Epithelial cell of esophagus (primary cell): Measurements from ENCODE around the gene TPT1.
A peak's percentile ranks its signal among the peaks of the same experiment; 100 is the strongest.
"Not testable (repeated sequence)": the region's sequence is repeated elsewhere in the genome, so short reads cannot be mapped to it uniquely, and the experiment has no call there.

Experiments
- DNase-seq: peaks from one replicate; pipeline ENCODE4 v3.0.0; 2010; ENCODE audit warnings: low read depth
- H3K4me3 ChIP-seq: 2 replicates; pipeline ENCODE4 v1.5.1; 2011; ENCODE audit warnings: mild to moderate bottlenecking, low read length, control low read depth
- TF ChIP-seq, protein P1 (sequence below): IDR thresholded peaks from 2 replicates; pipeline ENCODE4 v1.5.1; 2011; ENCODE audit warnings: low read depth, mild to moderate bottlenecking, low read length, control low read depth, inconsistent platforms; ENCODE audit not compliant: insufficient read depth; ENCODE audit errors: missing control alignments

The TPT1 gene

GRCh38 chr13:45362939-45363338, 22.0 kb upstream of the TPT1 start:
- DNase-seq = no peak
- no peak overlapping the region for H3K4me3 ChIP-seq
- TF ChIP-seq, protein P1, sequence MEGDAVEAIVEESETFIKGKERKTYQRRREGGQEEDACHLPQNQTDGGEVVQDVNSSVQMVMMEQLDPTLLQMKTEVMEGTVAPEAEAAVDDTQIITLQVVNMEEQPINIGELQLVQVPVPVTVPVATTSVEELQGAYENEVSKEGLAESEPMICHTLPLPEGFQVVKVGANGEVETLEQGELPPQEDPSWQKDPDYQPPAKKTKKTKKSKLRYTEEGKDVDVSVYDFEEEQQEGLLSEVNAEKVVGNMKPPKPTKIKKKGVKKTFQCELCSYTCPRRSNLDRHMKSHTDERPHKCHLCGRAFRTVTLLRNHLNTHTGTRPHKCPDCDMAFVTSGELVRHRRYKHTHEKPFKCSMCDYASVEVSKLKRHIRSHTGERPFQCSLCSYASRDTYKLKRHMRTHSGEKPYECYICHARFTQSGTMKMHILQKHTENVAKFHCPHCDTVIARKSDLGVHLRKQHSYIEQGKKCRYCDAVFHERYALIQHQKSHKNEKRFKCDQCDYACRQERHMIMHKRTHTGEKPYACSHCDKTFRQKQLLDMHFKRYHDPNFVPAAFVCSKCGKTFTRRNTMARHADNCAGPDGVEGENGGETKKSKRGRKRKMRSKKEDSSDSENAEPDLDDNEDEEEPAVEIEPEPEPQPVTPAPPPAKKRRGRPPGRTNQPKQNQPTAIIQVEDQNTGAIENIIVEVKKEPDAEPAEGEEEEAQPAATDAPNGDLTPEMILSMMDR = no peak

DNA sequence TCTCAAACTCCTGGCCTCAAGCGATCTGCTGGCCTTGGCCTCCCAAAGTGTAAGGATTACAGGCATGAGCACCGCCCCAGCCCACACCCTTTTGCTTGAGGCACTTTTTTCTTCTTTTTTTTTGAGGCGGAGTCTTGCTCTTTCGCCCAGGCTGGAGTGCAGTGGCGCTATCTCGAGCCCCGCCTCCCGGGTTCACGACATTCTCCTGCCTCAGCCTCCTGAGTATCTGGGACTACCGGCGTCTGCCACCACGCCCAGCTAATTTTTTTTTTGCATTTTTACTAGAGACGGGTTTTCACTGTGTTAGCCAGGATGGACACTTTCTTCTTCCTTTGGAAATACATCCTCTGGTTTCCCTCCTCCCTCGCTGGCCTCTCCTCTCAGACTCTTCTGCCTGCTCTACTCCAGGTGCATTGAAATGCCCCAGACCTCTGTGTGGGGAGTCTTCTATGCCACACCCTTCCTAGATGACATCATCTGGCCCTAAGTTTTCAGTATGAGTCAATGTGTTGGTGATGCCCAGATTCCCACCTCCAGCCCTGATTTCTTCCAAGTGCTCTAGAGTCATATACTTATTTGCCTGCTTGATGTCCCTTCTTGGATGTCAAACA, 20.7 kb upstream of the TPT1 start:
- no peak overlapping the region for H3K4me3 ChIP-seq
- TF ChIP-seq, protein P1 = no peak
- peak; percentile 97 for DNase-seq

GRCh38 chr13:45356966-45357672, 16.1 kb upstream of the TPT1 start:
- no peak overlapping the region for H3K4me3 ChIP-seq
- no peak for DNase-seq
- TF ChIP-seq, protein P1 = no peak

DNA sequence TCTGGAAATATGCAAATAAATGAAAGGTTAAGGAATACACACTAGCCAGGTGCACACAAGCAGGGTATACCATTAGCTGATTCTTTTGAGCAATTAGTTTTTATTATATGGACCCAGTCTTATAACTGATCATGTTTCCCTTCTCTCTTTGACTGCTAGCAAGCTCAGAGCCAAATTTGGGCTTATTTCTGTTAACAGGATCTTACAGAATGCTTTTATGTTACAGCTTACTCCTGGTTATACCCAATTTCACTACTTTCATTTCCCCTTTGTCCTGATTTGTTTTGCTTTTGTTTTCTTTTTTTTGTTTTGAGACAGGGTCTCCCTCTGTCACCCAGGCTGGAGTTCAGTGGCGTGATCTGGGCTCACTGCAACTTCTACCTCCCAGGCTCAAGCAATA, 12.9 kb upstream of the TPT1 start:
- DNase-seq = no peak
- TF ChIP-seq, protein P1 = no peak
- no peak overlapping the region for H3K4me3 ChIP-seq

- H3K4me3 ChIP-seq = no peak overlapping the region
- TF ChIP-seq, protein P1 = no peak
- peak; percentile 96 for DNase-seq
Observed at GRCh38 chr13:45352031-45352430, 11.0 kb upstream of the TPT1 start.

DNA sequence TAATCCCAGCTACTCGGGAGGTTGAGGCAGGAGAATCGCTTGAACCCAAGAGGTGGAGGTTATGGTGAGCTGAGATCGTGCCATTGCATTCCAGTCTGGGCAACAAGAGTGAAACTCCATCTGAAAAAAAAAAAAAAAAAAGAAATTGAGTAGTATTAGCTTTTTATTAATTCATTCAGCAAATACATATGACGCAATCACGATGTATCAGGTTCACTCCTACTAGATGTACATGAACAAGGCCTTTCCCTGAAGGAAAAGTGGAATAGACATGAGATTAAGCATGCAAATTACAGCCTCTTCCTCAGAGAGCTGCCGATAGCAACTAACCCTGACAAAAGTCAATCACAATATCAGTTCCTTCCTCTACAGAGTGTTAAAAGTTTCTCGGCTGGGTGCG, 9.2 kb upstream of the TPT1 start:
- DNase-seq = no peak
- TF ChIP-seq, protein P1 = no peak
- no peak overlapping the region for H3K4me3 ChIP-seq

DNA sequence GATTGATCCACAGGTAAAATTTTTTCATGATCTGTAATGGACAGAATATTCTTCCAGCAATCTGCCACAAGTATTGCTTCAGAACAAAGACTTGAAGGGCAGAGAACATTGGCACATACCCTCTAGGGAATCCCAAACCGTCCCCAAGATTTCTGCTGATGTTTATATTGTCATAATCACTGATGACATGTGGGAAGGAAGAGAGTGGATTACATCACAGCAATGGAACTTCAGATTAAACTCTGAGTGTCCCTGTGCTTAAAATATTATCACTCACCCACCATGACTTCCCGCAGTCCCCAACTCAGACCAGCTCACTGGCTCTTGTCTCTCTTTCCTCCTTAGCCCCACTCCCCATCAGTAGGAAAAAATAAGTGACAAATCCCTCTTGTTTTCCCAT, 8.5 kb upstream of the TPT1 start:
- peak; percentile 42 for DNase-seq
- TF ChIP-seq, protein P1 = no peak
- no peak overlapping the region for H3K4me3 ChIP-seq

DNA sequence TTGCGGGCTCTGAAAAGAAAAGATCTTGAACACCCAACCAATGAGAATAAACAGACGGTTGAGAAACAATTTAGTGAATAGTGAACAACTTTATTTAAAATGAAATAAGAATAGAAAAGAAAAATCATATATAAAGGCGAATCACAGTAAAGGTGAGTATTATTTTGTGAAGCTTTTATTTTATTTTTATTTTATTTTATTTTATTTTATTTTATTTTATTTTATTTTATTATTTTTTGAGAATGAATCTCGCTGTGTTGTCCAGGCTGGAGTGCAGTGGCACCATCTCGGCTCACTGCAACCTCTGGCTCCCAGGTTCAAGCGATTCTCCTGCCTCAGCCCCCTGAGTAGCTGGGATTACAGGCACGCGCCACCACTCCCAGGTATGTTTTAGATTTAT, 3.1 kb upstream of the TPT1 start:
- DNase-seq, H3K4me3 ChIP-seq: not testable (repeated sequence)

DNA sequence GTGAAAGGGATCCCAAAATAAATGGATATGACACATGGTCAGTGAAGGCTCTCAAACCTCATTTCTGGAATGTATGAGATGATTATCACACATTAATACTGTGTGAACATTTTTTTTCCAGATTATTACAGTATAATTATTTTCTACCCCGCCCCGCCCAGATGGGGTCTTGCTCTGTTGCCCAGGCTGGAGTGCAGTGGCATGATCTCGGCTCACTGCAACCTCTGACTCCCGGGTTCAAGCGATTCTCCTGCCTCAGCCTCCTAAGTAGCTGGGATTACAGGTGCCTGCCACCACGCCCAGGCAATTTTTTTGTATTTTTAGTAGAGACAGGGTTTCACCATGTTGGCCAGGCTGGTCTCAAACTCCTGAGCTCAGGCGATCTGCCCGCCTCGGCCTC, 2.1 kb upstream of the TPT1 start:
- not testable (repeated sequence) for DNase-seq, H3K4me3 ChIP-seq

- DNase-seq = not testable (repeated sequence)
- peak overlapping the region; percentile 91 for H3K4me3 ChIP-seq
Observed at GRCh38 chr13:45342668-45343067, 1.7 kb upstream of the TPT1 start.
